Lung microvascular endothelial cell (primary cell): Measurements from ENCODE around the gene DDX10. TPM values are rescaled to one million over a fixed set of nuclear protein-coding genes. Genes with fewer than 3 reads are reported as not detected.

Source experiments
- DNase-seq, 2 donors: peaks; one replicate each; pipeline versions ENCODE4 v3.0.0 to v3.0.0-alpha.2; 2010; ENCODE audit warnings: low read depth in 2 of 2
- total RNA-seq: library from RNA; depleted of rRNA; stranded (reverse); fragments of >200 nt; gene quantifications from 2 replicates; pipeline ENCODE4 v1.2.1, GENCODE V29; 2014

DDX10 gene
- total RNA-seq, 1 donor from 2014 or later: 32.1 TPM

DNA sequence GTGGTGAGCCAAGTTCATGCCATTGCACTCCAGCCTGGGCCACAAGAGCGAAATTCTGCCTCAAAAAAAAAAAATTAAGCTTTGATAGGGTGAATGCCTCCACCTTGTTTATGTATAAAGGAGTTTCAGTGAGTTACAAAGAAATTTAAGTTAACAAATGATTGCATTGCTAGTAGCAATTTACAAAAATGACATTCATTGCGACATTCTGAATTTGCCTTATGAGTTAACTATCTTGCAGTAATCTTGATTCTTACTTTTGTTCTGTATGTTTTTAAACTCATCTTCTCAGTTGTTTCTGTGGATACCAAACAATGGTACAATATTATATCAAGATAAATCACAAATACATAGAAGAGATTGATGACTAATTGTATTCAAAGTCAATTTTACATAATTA lies 207.0 kb downstream of the DDX10 start:
- DNase-seq: no peak

DNA sequence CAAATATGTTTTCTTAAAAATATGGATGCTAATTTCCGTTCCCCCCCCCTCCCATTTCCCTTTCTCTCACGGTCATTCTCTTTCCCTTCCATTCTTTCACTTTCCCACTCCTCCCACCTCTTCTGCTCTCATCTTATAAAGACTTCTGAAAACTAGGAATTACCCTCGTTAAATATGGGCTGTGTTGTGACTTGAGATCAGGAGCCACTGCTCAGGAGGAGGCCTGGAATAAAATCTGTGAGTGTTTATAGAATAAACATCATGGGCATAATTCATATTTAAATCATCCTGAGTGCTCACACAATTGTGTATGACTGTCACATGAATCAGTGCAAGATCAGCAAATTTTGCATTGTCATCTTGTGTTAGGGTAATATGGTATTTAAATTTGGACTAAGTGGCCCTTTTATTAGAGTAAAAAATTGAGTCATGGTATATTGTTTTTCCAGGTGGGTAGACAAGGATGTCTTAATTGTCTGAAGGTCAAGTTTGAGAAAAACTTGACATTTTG lies 208.0 kb downstream of the DDX10 start:
- peak; percentile 58 to 80 for DNase-seq

DNA sequence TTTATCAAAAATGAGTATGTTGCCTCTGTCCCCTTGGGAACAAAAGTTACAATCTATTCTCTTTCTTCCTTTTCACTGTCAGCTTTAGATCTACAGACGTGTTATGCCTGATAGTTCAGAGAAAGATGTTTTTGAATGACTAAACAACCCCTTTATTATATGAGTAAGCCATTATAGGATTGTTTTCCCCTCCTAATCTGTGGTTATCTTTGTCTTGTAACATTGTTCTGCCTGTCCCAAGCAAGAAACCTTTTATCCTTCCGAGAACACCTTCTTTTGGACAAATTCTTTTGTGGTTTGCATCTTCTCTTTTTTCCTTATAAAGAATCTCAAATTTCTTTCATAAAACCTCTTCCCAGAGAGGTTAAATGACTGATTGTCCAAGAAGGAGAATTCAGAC lies 208.4 kb downstream of the DDX10 start:
- DNase-seq: no peak

DNA sequence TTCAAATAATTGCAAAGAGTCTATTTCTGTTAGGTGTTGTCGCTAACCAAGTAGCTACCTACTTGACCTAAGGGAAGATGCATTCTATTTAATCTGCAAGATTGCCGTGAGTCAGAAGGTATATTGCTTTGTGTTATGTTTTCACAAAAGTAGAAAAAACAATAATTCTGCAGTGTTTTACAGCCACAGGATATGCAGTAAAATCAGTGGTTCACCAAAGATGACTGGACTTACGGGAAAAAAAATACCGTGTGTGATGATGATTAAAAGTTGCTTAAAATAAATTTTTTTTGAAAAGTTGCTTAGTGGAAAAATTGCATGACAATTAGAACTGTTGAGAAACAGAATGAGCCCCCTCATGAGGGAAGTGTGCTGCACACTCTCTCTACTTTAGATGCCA lies 209.1 kb downstream of the DDX10 start:
- DNase-seq: peak in 1 of 2 donors; percentile 48

DNA sequence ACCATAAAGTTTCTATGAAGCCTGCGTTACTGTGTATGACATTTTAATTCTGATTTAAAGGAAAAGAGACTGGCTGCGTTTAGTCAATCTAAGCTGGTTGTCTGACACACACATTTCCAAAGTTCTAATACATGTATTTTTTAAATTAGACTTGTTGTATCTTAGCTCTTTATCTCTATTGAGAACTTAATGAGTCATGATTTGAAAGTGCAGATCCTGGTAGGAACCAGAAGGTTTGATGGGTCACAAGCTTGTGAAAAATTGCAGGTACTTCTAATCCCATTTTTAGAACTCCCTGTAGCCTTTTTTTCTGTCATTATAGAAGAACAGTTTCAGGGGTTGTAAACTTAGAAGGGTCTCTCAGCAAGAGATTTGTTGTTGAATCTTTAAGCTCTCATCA lies 210.3 kb downstream of the DDX10 start:
- no peak for DNase-seq

DNA sequence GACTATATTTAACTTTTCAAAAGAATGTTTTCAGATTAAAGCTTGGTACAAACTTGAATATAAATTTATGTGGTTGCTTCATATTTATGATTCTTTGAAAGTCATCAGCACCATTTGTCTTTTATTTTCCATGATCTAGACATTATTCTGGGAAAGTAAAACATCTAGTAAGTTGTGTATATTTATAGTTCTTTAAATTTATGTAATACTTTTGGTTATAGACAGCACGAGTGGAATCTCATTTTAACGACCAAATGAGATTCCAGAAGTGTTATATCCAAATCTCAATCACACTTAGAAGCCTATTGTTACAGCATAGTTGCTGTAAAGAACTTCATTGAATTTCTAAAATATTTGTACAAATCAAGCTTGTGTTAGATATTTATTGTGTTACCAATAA lies 212.3 kb downstream of the DDX10 start:
- no peak for DNase-seq

DNA sequence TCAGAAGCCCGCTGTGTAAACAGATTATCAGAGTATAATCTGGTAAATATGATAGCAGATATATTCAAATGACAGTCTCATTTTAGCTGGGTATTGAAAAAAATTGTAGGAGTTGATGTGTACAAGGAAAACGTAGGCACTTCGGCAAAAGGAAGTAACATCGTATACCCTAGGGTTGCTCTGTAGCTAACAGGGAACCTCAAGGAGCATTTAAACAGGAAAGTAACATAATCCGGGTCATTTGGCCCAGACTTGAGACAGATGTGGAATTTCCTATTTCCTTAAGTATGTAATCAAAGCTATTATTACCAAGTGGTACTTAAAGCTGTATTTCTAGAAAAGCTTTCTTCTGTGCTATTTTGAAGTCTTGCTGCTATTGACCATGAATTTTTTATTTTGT lies 215.6 kb downstream of the DDX10 start:
- DNase-seq: peak in 1 of 2 donors; percentile 86

DNA sequence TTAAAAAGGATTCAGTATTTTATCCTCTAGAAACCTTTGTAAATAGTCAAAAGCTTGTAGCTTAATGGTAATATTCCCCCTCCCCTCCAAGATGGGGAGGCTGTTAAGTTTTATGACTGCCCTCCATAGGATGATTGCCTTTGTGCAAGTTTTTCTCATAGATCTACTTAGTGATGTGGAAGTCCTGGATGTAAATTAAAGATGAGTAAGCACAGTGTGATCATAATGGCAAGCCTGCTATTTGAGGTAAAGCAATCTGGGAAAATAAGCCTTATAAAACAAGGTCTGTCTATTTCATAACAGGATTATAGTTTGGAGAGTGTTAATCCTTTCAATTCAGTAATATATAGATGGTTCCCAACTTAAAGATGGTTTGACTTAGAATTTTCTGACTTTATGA lies 216.3 kb downstream of the DDX10 start:
- no peak for DNase-seq

DNA sequence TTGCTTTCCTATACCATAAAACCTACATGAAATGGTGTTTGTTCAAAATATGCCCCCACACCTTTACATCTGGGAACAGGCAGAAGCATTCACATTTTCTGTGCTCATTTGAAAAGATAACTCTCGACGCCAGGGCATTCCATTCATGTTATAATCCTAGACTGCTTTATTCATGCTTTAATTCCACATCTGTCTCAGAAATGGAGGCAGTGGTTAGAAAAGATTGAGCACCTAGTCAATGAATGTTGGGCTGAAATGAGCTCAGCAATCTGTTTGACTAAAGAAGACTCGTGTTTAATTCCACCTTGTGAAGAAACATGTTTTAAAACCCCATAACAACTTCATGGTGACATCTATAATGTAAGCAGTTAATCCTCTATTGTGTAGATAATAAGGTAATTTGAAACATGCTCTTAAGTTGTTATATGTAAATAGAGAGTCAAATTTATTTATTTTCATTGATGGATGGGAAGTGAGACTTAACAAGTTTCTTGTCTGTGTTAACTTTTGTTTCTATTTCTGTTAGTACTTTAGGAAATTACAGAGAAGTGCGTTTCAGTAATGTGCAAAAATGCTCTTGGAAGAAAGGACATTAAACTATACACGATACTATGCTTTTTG lies 217.5 kb downstream of the DDX10 start:
- no peak for DNase-seq

DNA sequence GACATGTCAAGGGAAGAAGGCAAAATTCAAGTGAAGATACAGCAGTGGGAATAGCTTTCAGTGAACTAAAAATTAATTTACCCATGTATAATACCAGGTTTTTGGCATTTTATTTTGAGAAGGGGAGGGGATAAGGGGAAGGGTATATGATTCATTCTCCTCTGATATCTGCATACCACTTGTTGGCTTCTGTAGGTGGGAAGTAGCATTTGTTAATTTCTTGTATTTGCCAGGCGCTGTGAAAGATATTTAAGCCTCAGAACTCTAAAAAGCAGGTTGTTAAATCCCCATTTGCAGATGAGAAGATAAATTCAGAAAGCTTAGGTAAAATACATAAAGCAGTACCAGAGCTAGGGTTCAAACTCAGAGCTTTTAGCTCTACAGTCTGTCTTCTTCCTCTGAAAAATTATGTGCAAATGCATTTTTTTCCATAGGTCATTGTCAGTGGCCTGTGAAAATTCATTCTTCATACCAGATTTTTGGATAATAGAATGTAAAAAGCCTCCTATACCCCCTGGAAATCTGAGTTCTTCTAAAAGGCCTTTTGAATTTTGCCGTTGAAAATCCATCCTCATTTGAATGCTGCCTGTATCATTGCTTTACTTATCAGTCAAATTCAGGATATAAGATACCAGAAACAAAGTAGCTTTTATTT lies 221.3 kb downstream of the DDX10 start:
- DNase-seq: no peak

DNA sequence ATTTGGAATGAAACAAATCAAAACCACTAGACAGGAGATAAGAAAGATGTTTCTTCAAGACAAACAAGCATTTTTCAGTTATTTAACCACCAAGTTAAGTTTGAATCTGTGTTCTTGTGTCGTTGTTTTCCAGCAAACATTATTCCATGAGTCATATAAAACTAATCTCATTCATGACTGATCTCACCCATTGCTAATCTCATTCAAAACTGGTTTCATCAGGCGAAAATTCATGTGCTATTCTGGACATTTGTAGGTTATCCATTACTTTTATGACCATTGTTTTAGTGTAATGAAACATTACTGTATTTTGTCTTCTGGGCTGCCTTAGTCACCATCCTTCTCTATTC lies 221.8 kb downstream of the DDX10 start:
- DNase-seq: peak; percentile 38 to 39

DNA sequence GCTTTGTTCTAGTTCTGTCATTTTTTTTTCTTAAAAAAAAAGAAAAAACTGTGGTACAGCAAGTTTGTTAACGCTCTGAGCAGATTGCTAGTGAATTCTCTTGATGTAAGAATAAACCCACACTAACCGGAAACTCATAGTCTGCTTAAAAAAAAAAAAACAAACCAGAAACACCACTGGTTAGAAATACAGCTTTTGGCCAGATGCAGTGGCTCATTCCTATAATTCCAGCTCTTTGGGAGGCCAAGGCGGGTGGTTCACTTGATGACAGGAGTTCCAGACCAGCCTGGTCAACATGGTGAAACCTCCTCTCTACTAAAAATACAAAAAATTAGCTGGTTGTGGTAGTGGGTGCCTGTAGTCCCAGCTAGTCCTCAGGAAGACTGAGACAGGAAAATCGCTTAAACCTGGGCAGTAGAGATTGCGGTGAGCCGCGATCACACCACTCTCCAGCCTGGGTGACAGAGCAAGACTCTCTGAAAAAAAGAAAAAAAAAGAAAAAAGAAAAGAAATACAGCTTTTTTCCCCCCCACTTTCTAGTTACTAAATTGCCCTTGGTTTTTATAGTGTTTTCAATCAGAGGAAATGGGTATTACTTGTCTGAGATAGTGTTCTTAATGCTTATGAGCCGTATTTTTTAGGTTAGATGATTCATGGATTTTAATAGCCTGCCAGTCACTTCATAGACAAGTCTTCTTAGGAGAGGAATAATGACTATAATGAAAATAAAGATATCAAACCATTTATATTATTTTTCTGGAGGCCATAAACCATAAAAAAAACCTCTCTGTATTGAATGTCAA lies 222.8 kb downstream of the DDX10 start:
- no peak for DNase-seq

DNA sequence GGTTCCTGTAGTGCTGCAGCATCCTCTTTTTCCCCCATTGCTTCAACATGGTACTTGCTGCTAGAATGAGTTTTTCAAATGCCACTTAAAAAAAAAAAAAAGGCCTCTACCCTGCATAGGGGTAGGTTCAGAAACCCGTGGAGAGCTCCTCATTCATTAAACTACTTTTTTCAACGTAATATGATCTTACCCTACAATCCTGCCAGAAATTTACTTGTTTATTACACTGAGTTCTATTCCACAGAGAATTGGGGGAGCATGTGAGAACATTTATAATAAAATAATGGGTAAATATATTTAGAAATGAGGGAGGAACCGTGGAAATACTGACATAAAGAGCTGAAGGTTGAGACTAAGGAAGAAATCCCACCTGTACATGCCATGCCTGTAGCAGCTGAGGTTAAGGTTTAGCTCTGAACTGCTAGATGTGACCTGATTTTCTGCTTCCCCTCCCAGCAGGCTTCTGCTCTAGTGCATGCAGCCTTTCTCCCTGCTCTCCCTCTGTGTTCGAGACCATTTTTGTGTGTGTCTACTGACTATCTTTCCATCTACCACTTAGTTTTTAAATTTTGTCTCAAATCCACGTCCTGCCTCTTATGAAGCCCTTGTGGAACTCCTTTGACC lies 225.7 kb downstream of the DDX10 start:
- DNase-seq: no peak

DNA sequence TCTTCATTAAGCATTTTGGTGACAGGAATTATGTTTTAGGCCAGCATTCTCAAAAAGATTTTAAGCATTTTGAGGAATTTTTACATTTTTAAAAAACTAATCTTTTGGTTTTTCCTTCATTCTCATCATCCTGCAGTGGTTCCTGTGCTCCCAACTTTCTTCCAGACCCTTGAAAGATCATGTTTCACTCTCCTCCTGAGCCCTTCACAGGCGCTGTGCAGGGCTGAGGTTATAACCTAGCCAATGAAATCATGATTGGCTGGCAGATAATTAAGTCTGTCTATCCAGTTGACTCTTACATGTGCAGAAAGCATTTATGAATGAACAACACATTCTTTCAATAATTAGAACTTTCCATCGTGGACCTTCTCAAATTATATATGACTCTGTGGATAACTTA lies 226.3 kb downstream of the DDX10 start:
- no peak for DNase-seq

DNA sequence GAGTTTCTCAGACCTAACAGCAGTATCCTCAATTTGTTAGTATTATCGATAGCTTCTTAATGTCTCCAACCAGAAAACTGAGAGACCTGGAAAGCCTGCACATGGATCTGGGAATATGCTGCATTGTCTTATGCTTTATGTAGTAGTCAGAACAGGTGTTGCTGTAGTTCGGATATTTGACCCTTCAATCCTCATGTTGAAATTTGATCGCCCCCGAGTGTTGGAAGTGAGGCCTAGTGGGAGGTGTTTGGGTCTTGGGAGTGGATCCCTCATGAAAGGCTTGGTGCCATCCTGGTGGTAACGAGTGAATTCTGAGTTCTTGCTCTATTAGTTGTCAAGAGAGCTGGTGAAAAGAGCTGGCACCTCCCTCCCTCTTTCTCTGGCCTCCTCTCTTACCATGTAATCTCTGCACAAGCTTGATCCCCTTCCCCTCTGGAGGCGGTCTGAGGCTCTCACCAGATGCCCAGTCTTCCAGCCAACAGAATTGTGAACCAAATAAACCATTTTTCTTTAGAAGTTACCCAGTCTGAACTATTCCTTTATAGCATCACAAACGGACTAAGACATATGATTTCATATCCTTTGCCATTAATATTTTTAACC lies 227.1 kb downstream of the DDX10 start:
- DNase-seq: no peak

DNA sequence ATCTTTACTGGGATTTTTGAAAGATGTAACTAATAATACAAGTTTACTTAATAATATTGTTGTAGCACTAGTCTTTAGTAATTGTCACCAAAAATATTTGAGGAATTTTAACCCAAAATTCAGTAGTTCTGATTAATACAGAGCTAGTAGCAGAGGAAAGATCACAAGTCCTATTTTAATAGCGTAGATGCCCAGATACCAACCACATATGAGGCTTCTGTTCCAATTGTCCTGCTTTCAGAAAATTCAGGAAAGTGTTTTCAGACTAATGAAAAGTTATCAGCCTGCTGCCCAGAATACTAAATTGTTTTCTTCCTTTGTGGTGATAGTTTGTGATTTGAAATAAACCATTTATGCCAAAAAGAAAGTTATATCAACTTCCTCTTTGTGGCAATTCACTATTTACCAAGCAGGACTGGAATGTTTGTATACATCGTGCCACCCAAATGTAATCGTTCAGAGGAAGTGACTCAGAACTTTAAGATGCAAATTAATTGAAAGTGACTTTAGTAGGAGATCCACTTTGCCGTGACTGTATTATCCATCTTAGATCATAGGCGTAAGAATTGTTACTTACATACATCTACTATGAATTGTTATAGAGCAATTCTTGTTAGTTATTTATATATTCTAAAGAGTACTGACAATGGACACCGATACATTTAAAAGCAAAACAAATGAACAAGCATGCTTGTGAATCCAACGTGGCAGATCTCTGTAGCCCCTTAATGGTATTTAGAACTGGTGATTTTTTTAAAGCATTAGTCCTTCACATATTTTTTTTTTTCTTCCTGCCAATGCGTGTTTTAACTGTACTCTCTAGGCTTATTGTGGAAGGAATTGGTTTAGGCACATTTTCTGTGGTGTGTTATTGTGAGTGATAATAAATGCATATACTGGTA lies 231.0 kb downstream of the DDX10 start:
- peak; percentile 39 to 77 for DNase-seq

DNA sequence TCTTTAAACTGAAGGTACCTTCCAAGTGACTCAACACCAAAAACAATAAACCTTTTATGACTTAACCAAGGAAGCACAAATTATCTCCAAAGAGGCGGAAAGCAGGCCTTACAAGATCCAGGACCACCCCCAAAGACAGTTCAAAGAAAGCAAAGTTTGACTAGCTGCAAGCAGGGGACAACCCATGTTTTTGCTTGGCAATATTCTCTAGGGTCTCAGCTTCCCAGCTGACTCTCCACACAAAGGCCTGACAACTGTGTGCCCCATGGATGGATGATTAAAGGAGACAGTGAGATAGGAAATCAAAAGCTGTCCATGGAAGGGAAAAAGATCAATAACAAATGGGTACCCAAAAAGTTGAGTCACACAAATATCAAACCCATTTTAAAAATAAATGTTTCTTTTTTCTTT lies 232.2 kb downstream of the DDX10 start:
- DNase-seq: peak in 1 of 2 donors; percentile 21

DNA sequence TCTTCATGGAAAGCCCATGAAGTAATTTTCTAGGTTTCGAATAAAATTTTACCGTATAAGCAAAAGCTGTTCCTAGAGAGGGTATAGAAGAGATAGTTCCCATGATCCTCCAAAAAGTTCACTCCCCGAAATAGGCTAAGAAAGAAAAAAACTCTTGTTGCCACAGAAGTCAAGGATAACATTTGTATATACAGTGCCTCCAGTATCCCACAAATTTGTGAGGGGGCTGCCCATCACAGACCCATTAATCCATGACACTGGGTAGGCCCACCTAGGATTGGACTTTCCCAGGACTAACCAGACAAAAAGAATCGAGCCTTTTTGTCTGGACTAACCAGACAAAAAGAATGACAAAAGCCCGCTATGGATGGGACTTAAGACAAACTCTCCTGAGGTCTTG lies 233.0 kb downstream of the DDX10 start:
- DNase-seq: no peak

DNA sequence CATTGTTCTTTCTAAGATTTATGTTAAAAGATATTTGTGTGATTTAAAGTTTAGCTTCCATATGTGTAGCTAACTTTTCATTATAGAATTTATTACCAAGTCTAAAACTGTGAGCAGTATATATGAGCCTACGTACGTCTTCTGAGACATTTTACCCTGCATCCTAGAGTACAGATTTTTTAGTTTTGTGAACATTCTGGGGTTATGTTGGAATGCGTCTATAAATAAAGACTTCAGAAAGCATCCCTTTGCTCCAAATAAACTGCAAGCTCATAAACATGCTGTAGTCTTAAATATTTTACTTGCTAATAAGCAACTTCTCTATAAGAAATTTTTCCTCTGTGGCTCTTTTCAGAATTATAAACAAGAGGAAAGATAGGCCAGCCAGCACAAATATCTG lies 236.5 kb downstream of the DDX10 start:
- no peak for DNase-seq

DNA sequence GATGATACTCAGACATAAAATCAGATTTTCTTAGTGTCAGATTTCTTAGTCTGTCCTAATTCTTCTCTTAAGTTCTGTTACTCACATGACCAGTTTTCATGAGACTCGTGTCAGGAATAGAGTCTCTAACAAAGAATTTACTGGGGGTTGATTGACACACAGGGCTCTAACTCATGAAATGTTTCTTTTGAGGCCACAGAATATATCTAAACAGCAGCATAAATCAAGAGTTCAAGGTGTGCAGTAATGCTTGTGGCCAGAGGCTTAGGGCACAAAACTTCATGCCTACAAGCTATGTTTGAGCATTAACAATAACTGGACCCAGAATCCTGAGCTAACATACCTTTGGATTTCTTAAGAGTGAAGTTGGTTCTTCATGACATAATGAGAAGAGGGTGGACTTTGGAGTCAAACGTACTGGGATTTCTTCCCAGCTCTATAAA lies 237.2 kb downstream of the DDX10 start:
- DNase-seq: no peak

DNA sequence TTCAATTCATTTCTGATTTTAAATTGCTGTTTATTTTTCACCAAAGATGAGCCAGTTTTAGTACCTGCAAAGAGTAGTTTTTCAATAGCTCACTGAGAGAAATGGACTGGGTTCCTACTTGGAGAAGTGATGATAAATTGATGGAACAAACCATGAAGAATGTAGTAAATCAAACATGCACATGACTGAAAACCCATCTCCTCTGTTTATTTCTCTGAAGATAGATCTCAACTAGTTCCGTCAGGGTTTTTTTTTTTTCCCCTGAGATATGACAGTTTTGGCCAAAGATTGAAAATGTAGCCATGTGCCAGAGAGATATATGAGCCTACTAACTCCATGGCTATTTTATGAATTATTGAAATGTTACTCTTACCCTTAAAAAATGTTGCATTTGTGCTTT lies 239.6 kb downstream of the DDX10 start:
- no peak for DNase-seq
